ENCODE data around the gene PSD4. TPM values are rescaled to one million over a fixed set of nuclear protein-coding genes. Genes with fewer than 3 reads are reported as not detected.

Gene PSD4
- total RNA-seq = 10 to 100 TPM; 29.6 to 48.1 TPM
- polyA plus RNA-seq = 10 to 100 TPM; 20.9 to 28.5 TPM
- long read RNA-seq, donor 1, partial matches to known transcripts = 0 of 2 reads
- long read RNA-seq, donor 1, other reads (novel, unspliced or antisense) = 0 of 2 reads
- long read RNA-seq, donor 2, partial matches to known transcripts = 0 of 3 reads
- long read RNA-seq, donor 2, other reads (novel, unspliced or antisense) = 0 of 3 reads
- long read RNA-seq, donor 3, partial matches to known transcripts = 0 of 3 reads
- long read RNA-seq, donor 3, other reads (novel, unspliced or antisense) = 0 of 3 reads
- long read RNA-seq, donor 4, partial matches to known transcripts = 0 of 1 reads
- long read RNA-seq, donor 4, other reads (novel, unspliced or antisense) = 0 of 1 reads
- long read RNA-seq, donor 5, partial matches to known transcripts = 0 of 2 reads
- long read RNA-seq, donor 5, other reads (novel, unspliced or antisense) = 0 of 2 reads

- Histone ChIP-seq H3K27ac (ENCODE audit: low read depth in 1 of 2, low read length in 1 of 2) (peak within 1 kb of the TSS in 1 of 2 donors; percentile 62), H3K4me1 (ENCODE audit: control insufficient read depth in 5 of 5, insufficient read depth in 5 of 5, low read length in 5 of 5) (peaks cover 0 to 9% (median 0%) of the 10 kb centered on the region in 5 donors), H3K9me3 (ENCODE audit: control insufficient read depth in 4 of 4, insufficient read depth in 3 of 4, low read length in 3 of 4) (no peaks in the 10 kb centered on the region), H3K4me3 (peak within 1 kb of the TSS; percentile 7), H3K27me3 (ENCODE audit: control insufficient read depth in 3 of 3, insufficient read depth in 3 of 3, low read length in 2 of 3) (no peaks in the 10 kb centered on the region), H3K9ac (ENCODE audit: insufficient read depth in 1 of 2, low read length in 2 of 2) (no peak within 1 kb of the TSS), H3K36me3 (ENCODE audit: control insufficient read depth in 4 of 4, insufficient read depth in 4 of 4, low read length in 4 of 4) (no peaks in the 10 kb centered on the region)
- ATAC-seq (ENCODE audit: insufficient read depth, low FRiP score) = peak; percentile 86
- WGBS, 2 donors = 42 to 51% methylated on average over 12 to 14 of the region's 14 CpGs
- peak; percentile 33 to 56 (median 52) for DNase-seq
- TF ChIP-seq CTCF (IDR thresholded peaks at IDR 0.05; ENCODE audit: control extremely low read depth, extremely low read depth) = no peak
Measured at GRCh38 chr2:113173542-113174375, at the start of gene PSD4. Gene PSD4, plus strand, starts transcription at chr2:113173971. Its CDS starts 8,486 bp downstream, at chr2:113182457.

GRCh38 chr2:113124181-113124961, 49.4 kb upstream of the PSD4 start:
- ATAC-seq (ENCODE audit: insufficient read depth, low FRiP score) (no peak), DNase-seq (no peak)
- Histone ChIP-seq H3K36me3 (ENCODE audit: control insufficient read depth in 4 of 4, insufficient read depth in 4 of 4, low read length in 4 of 4) (no peaks in the 10 kb centered on the region), H3K27me3 (ENCODE audit: control insufficient read depth in 3 of 3, insufficient read depth in 3 of 3, low read length in 2 of 3) (peaks cover 0 to 3% (median 0%) of the 10 kb centered on the region in 3 donors), H3K9ac (ENCODE audit: insufficient read depth in 1 of 2, low read length in 2 of 2) (no peak overlapping the region), H3K4me3 (no peak overlapping the region), H3K9me3 (ENCODE audit: control insufficient read depth in 4 of 4, insufficient read depth in 3 of 4, low read length in 3 of 4) (no peaks in the 10 kb centered on the region), H3K27ac (ENCODE audit: low read depth in 1 of 2, low read length in 1 of 2) (no peak overlapping the region), H3K4me1 (ENCODE audit: control insufficient read depth in 5 of 5, insufficient read depth in 5 of 5, low read length in 5 of 5) (peaks cover 0 to 4% (median 0%) of the 10 kb centered on the region in 5 donors)
- TF ChIP-seq CTCF (IDR thresholded peaks at IDR 0.05; ENCODE audit: control extremely low read depth, extremely low read depth) = no peak
- 38 to 39% methylated on average over 12 of the region's 12 CpGs for WGBS, 2 donors

- no peak for ATAC-seq (ENCODE audit: insufficient read depth, low FRiP score)
- Histone ChIP-seq H3K27ac (ENCODE audit: low read depth in 1 of 2, low read length in 1 of 2) (no peak overlapping the region), H3K4me3 (no peak overlapping the region), H3K4me1 (ENCODE audit: control insufficient read depth in 5 of 5, insufficient read depth in 5 of 5, low read length in 5 of 5) (peaks cover 0 to 4% (median 0%) of the 10 kb centered on the region in 5 donors), H3K9me3 (ENCODE audit: control insufficient read depth in 4 of 4, insufficient read depth in 3 of 4, low read length in 3 of 4) (no peaks in the 10 kb centered on the region), H3K9ac (ENCODE audit: insufficient read depth in 1 of 2, low read length in 2 of 2) (no peak overlapping the region), H3K27me3 (ENCODE audit: control insufficient read depth in 3 of 3, insufficient read depth in 3 of 3, low read length in 2 of 3) (peaks cover 0 to 3% (median 0%) of the 10 kb centered on the region in 3 donors), H3K36me3 (ENCODE audit: control insufficient read depth in 4 of 4, insufficient read depth in 4 of 4, low read length in 4 of 4) (no peaks in the 10 kb centered on the region)
- TF ChIP-seq CTCF (IDR thresholded peaks at IDR 0.05; ENCODE audit: control extremely low read depth, extremely low read depth) = no peak
- no peak for DNase-seq
- 53 to 62% methylated on average over 6 of the region's 6 CpGs for WGBS, 2 donors
Measured at GRCh38 chr2:113124984-113125855, 48.6 kb upstream of the PSD4 start.

Measured in lung (tissue), 16 donors.